HEK293 (cell line): ENCODE data around the gene RSPO4.
A peak's percentile ranks its signal among the peaks of the same experiment; 100 is the strongest.

Experiments
- CTCF ChIA-PET: fragments of 350-600 bp; formaldehyde crosslinking; extraction: SDS; loops from one replicate; lab custom pipeline; 2021; ENCODE audit warnings: antibody characterized with exemption; lab: Yijun Ruan, JAX
- POLR2A ChIA-PET: fragments of 300-600 bp; formaldehyde crosslinking; extraction: SDS; loops from one replicate; lab custom pipeline; 2020; ENCODE audit warnings: antibody characterized with exemption, inconsistent platforms; lab: Yijun Ruan, JAX
- H3K27ac ChIP-seq: fragments of 200-500 bp; sonication (Bioruptor generic); 2 replicates; pipeline ENCODE4 v1.5.1; 2014; ENCODE audit warnings: low read depth, low read length, control low read depth, inconsistent platforms; ENCODE audit errors: extremely low read depth
- H3K36me3 ChIP-seq, 2 experiments: fragments of 200-500 bp in 1 of 2; sonication (Bioruptor generic) in 1 of 2; 1 replicate in 1 of 2; 2 replicates in 1 of 2; pipeline ENCODE4 v1.5.1; 2014 to 2017; ENCODE audit warnings: inconsistent platforms in 2 of 2, low read length in 2 of 2; ENCODE audit not compliant: control insufficient read depth in 2 of 2, insufficient read depth in 1 of 2
- H3K4me1 ChIP-seq: fragments of 200-500 bp; sonication (Bioruptor generic); 2 replicates; pipeline ENCODE4 v1.5.1; 2014; ENCODE audit warnings: mild to moderate bottlenecking, low read length, inconsistent platforms; ENCODE audit not compliant: control insufficient read depth, insufficient read depth
- H3K4me3 ChIP-seq: 2 replicates; pipeline ENCODE4 v1.5.1; 2011; ENCODE audit warnings: low read depth, mild to moderate bottlenecking, control low read depth, low read length, moderate library complexity
- H3K9me3 ChIP-seq: fragments of 200-500 bp; sonication (Bioruptor generic); 2 replicates; pipeline ENCODE4 v1.5.1; 2014; ENCODE audit warnings: low read depth, low read length, inconsistent platforms; ENCODE audit not compliant: control insufficient read depth, insufficient read depth
- KLF1 ChIP-seq: fragments of 450-650 bp; formaldehyde crosslinking; IDR thresholded peaks from 2 replicates; pipeline ENCODE4 v1.5.1; 2016; ENCODE audit warnings: missing biosample characterization, missing genetic modification characterization
- KLF10 ChIP-seq: fragments of 450-650 bp; IDR thresholded peaks from 2 replicates; pipeline ENCODE4 v1.5.1; 2018; ENCODE audit warnings: missing biosample characterization, mild to moderate bottlenecking, missing genetic modification characterization
- KLF9 ChIP-seq: fragments of 450-650 bp; formaldehyde crosslinking; IDR thresholded peaks from 2 replicates; pipeline ENCODE4 v1.5.1; 2016; ENCODE audit warnings: missing biosample characterization, missing genetic modification characterization, low read depth
- OSR2 ChIP-seq: fragments of 450-650 bp; formaldehyde crosslinking; IDR thresholded peaks from 2 replicates; pipeline ENCODE4 v1.5.1; 2016; ENCODE audit warnings: missing biosample characterization, missing genetic modification characterization
- PRDM1 ChIP-seq: fragments of 450-650 bp; formaldehyde crosslinking; IDR thresholded peaks from 2 replicates; pipeline ENCODE4; 2016; ENCODE audit warnings: missing biosample characterization, missing genetic modification characterization
- PRDM4 ChIP-seq: fragments of 450-650 bp; formaldehyde crosslinking; IDR thresholded peaks from 2 replicates; pipeline ENCODE4 v1.5.1; 2017; ENCODE audit warnings: missing biosample characterization, missing genetic modification characterization
- REST ChIP-seq: fragments of 450-650 bp; formaldehyde crosslinking; IDR thresholded peaks from 2 replicates; pipeline ENCODE4 v1.5.1; 2016; ENCODE audit warnings: missing biosample characterization, missing genetic modification characterization
- SP3 ChIP-seq: fragments of 450-650 bp; formaldehyde crosslinking; IDR thresholded peaks from 2 replicates; pipeline ENCODE4 v1.5.1; 2016; ENCODE audit warnings: missing biosample characterization, missing genetic modification characterization
- SP7 ChIP-seq: fragments of 450-650 bp; formaldehyde crosslinking; IDR thresholded peaks from 2 replicates; pipeline ENCODE4 v1.5.1; 2016; ENCODE audit warnings: missing biosample characterization, missing genetic modification characterization
- ZBTB17 ChIP-seq: fragments of 450-650 bp; formaldehyde crosslinking; IDR thresholded peaks from 2 replicates; pipeline ENCODE4 v1.5.1; 2016; ENCODE audit warnings: missing biosample characterization, missing genetic modification characterization
- ZNF112 ChIP-seq: fragments of 450-650 bp; formaldehyde crosslinking; IDR thresholded peaks from 2 replicates; pipeline ENCODE4 v1.5.0; 2017; ENCODE audit warnings: missing biosample characterization, missing genetic modification characterization
- ZNF362 ChIP-seq: fragments of 450-650 bp; formaldehyde crosslinking; IDR thresholded peaks from 2 replicates; pipeline ENCODE4 v1.5.1; 2016; ENCODE audit warnings: missing biosample characterization, missing genetic modification characterization
- ZNF423 ChIP-seq: fragments of 450-650 bp; formaldehyde crosslinking; IDR thresholded peaks from 2 replicates; pipeline ENCODE4 v1.5.1; 2016; ENCODE audit warnings: missing biosample characterization, missing genetic modification characterization
- ZNF449 ChIP-seq: fragments of 450-650 bp; formaldehyde crosslinking; IDR thresholded peaks from 2 replicates; pipeline ENCODE4 v1.5.1; 2017; ENCODE audit warnings: missing biosample characterization, mild to moderate bottlenecking, missing genetic modification characterization, moderate library complexity
- ZNF561 ChIP-seq: fragments of 450-650 bp; IDR thresholded peaks from 2 replicates; pipeline ENCODE4 v1.5.1; 2018; ENCODE audit warnings: missing biosample characterization, missing genetic modification characterization, borderline replicate concordance
- ZNF596 ChIP-seq: fragments of 450-650 bp; IDR thresholded peaks from 2 replicates; pipeline ENCODE4 v1.5.0; 2018; ENCODE audit warnings: missing biosample characterization, mild to moderate bottlenecking, missing genetic modification characterization, moderate library complexity
- ZNF600 ChIP-seq: fragments of 450-650 bp; formaldehyde crosslinking; IDR thresholded peaks from 2 replicates; pipeline ENCODE4 v1.5.1; 2016; ENCODE audit warnings: missing biosample characterization, missing genetic modification characterization
- ZNF623 ChIP-seq: fragments of 450-650 bp; formaldehyde crosslinking; IDR thresholded peaks from 2 replicates; pipeline ENCODE4 v1.5.1; 2016; ENCODE audit warnings: missing biosample characterization, missing genetic modification characterization
- ZNF654 ChIP-seq: fragments of 450-650 bp; formaldehyde crosslinking; IDR thresholded peaks from 2 replicates; pipeline ENCODE4 v1.5.1; 2016; ENCODE audit warnings: low read depth, missing biosample characterization, missing genetic modification characterization
- ZNF692 ChIP-seq: fragments of 450-650 bp; formaldehyde crosslinking; IDR thresholded peaks from 2 replicates; pipeline ENCODE4 v1.5.1; 2016; ENCODE audit warnings: missing biosample characterization, missing genetic modification characterization
- ZNF704 ChIP-seq: fragments of 450-650 bp; formaldehyde crosslinking; IDR thresholded peaks from 2 replicates; pipeline ENCODE4 v1.5.1; 2016; ENCODE audit warnings: missing biosample characterization, missing genetic modification characterization
- ZNF76 ChIP-seq: fragments of 450-650 bp; formaldehyde crosslinking; IDR thresholded peaks from 2 replicates; pipeline ENCODE4; 2016; ENCODE audit warnings: low read depth, missing biosample characterization, missing genetic modification characterization, borderline replicate concordance
- ZNF777 ChIP-seq: fragments of 450-650 bp; formaldehyde crosslinking; IDR thresholded peaks from 2 replicates; pipeline ENCODE4 v1.5.1; 2017; ENCODE audit warnings: missing biosample characterization, missing genetic modification characterization, borderline replicate concordance
- ZSCAN16 ChIP-seq: fragments of 450-650 bp; formaldehyde crosslinking; IDR thresholded peaks from 2 replicates; pipeline ENCODE4 v1.5.1; 2016; ENCODE audit warnings: missing biosample characterization, missing genetic modification characterization

RSPO4 gene

GRCh38 chr20:1010659-1011058 is 8.5 kb upstream of the RSPO4 start:
- Histone ChIP-seq H3K9me3 (no peaks in the 10 kb centered on the region), H3K4me1 (no peaks in the 10 kb centered on the region), H3K36me3 (no peaks in the 10 kb centered on the region), H3K27ac (no peak overlapping the region), H3K4me3 (no peak overlapping the region)
- TF ChIP-seq OSR2 (tag by site-specific recombination) (no peak), ZNF596 (tag by site-specific recombination) (no peak), ZNF654 (tag by site-specific recombination) (no peak), ZNF112 (tag by site-specific recombination) (no peak), ZNF561 (tag by site-specific recombination) (no peak), SP7 (tag by site-specific recombination) (no peak), ZNF777 (tag by site-specific recombination) (no peak), REST (tag by site-specific recombination) (no peak), ZNF704 (no peak), ZNF623 (tag by site-specific recombination) (no peak), ZNF692 (no peak)
- POLR2A ChIA-PET, result no interaction called here
- CTCF ChIA-PET, result interaction anchor here (0.7 to 1.6 kb wide), 2 partner anchors 96 to 98 kb away, joined by 3 to 5 read pairs; no protein-coding TSS in a partner anchor

GRCh38 chr20:1005452-1006027 is 3.4 kb upstream of the RSPO4 start:
- ChIA-PET POLR2A (no interaction called here), CTCF (interaction anchor here (0.9 kb wide), 1 partner anchor 132 kb away, joined by 3 read pairs; no protein-coding TSS in a partner anchor)
- no peaks in the 10 kb centered on the region for H3K9me3 ChIP-seq
- H3K4me3 ChIP-seq, result no peak overlapping the region
- H3K4me1 ChIP-seq, result no peaks in the 10 kb centered on the region
- H3K27ac ChIP-seq, result no peak overlapping the region
- no peaks in the 10 kb centered on the region for H3K36me3 ChIP-seq
- TF ChIP-seq ZSCAN16 (tag by site-specific recombination) (no peak), KLF1 (tag by site-specific recombination) (0 out of 2 replicates have a peak, but pooled peaks have one; percentile 14), KLF10 (peak; percentile 81), PRDM1 (tag by site-specific recombination) (no peak), SP3 (tag by site-specific recombination) (peak; percentile 77), ZNF362 (tag by site-specific recombination) (no peak), ZBTB17 (tag by site-specific recombination) (peak; percentile 58), KLF9 (tag by site-specific recombination) (peak; percentile 43; the same call in 1 of the 2 replicates), ZNF76 (tag by site-specific recombination) (peak; percentile 87), ZNF423 (tag by site-specific recombination) (0 out of 2 replicates have a peak, but pooled peaks have one; percentile 36), ZNF449 (no peak), ZNF600 (tag by site-specific recombination) (peak; percentile 53; the same call in 1 of the 2 replicates), PRDM4 (tag by site-specific recombination) (no peak)
